T-helper 2 cell treated with Interferon-gamma antibody and Interleukin-4, amounts not matched to agents 100 ng/mL and 5 ng/mL, for 36 hours (primary cell): Measurements from ENCODE around the gene MEGF11. TPM values are rescaled to one million over a fixed set of nuclear protein-coding genes. Genes with fewer than 3 reads are reported as not detected.

Experiments
- intact Hi-C: fragments of 100-400 bp; cut with micrococcal nuclease; formaldehyde crosslinking; loops from one replicate; pipeline ENCODE4 v1.15.1; 2023
- total RNA-seq: library from RNA; stranded (reverse); gene quantifications from 2 replicates; pipeline ENCODE4 v1.2.3, GENCODE V29; 2022

The MEGF11 gene
- total RNA-seq, 1 donor from 2014 or later: 0.23 TPM

DNA sequence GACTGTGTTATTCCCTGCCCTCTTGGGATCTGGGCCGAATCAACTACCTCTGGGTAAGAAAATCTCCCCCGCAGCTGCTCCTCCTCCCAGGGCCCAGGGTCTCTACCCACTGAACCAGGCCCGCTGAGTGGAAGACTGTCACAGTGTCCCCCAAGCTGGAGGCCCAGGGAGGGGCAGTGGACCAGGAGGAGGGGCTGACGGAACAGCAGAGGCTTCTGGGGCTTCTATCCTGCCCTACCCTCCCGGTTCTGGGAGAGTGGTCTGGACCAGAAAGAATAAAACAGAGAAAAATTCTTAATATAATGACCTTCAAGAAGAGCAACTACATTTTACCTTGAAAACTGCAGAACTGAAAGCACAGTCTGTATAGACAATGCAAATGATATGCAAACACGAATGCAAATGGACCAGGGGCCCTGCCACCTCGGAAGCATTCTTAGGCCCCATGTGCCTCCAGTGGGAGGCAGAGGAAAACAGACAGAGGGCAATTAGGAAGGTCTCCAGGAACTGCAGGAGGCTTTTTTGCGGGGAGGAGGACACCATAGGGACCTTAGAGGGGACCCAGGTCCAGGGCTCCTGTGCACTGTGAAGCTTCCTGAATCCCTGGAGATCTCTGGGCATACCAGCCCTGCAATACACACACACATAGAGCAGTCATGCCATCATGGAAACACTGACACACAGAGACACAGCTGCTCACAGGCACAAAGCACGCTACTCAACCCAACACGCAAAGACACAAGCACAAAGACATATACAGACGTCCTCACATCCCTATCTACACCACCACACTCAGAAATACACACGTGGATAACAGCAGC lies 12.3 kb downstream of the MEGF11 start:
- intact Hi-C loops: no loop called here

- intact Hi-C loops: no loop called here
Measured at GRCh38 chr15:66240240-66240794, 13.2 kb downstream of the MEGF11 start.

GRCh38 chr15:66239514-66239913 lies 14.0 kb downstream of the MEGF11 start:
- intact Hi-C loops: no loop called here

GRCh38 chr15:66238318-66238717 lies 15.2 kb downstream of the MEGF11 start:
- intact Hi-C loops: no loop called here

- intact Hi-C loops: no loop called here
Measured at GRCh38 chr15:66237513-66238235, 15.9 kb downstream of the MEGF11 start.

- intact Hi-C loops: no loop called here
Measured at GRCh38 chr15:66236806-66237375, 16.7 kb downstream of the MEGF11 start.

DNA sequence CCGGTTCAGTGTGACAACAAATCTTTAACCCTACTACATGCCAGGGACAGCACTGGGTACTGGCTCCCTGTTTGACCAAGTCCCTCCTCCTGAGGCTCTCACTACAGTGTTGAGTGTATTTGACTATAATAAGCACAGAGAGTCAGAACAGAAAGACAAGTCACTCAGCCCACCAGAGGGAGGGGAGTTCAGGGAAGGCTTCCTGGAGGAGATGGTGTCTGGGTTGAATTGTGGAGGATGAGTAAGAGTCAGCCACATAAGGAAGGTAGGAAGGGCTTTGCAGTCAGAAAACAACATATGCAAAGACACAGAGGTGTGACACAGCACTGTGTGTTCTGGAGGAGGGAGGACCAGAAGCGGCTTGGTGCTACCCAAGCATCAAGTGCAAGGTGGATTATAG lies 17.7 kb downstream of the MEGF11 start:
- intact Hi-C loops: no loop called here

GRCh38 chr15:66234798-66235197 lies 18.8 kb downstream of the MEGF11 start:
- intact Hi-C loops: no loop called here

GRCh38 chr15:66233487-66234415 lies 19.8 kb downstream of the MEGF11 start:
- intact Hi-C loops: no loop called here

DNA sequence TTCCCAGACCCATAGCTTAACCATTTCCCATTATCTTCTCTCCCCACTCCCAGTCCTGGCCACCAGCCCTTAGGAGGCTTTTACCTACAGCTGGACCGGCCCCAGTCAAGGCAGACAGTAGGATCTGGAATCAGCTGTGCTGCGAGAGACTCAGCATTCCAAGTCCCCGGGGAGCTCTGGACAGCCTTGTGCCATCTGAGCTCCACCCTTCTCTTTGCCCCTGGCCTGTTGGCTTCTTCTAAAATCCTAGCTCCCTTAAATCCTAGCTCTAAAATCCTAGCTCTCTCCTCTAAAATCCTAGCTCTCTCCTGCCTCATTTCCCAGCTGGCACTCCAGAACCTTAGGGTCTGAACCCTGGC lies 21.3 kb downstream of the MEGF11 start:
- intact Hi-C loops: no loop called here

GRCh38 chr15:66231394-66232266 lies 21.9 kb downstream of the MEGF11 start:
- intact Hi-C loops: no loop called here

GRCh38 chr15:66229790-66230465 lies 23.6 kb downstream of the MEGF11 start:
- intact Hi-C loops: no loop called here

DNA sequence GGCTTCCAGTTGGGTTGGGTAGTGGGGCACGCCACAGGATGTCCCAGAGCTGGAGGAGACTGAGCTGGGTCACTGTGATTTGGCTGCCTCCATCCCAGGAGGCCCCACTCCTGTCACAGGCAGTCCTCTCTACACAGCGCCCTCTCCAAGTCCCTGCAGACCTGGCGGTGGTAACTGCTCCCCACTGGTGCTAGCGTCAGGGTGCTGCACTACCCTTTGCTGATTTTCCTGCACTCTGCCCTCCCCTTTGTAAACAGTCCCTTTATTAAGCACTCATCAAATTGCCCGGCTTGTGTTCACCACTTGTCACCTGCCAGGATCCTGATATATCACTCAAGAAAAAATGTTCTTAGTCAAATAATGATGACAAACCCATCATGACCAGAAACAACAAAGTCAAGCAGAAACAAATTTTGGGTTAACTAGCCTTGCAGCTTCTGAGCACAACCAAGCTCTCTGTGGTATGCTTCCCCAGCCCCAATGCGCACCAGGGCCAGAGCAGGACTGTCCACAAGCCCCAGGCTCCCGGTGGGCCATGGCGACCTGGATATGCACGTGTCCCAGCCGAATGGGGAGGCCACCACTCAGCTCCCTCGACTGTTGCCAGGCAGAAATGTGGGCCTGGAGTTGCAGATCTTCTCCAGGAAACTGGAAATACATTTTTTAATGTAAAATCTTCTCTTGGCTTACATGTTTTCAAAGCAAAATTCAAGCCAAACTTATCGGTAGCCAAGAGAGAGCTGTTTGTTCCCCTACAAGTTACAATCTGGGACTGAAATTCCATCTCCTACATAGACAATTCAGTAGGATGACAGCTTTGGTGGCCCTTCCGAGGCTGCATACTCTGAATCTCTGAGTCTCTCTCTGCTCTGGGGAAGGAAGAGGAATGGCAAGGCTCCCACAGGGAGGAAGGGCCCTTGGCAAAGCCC lies 24.5 kb downstream of the MEGF11 start:
- intact Hi-C loops: no loop called here

- intact Hi-C loops: no loop called here
Measured at GRCh38 chr15:66226736-66227135, 26.8 kb downstream of the MEGF11 start.

GRCh38 chr15:66225656-66226274 lies 27.8 kb downstream of the MEGF11 start:
- intact Hi-C loops: no loop called here

DNA sequence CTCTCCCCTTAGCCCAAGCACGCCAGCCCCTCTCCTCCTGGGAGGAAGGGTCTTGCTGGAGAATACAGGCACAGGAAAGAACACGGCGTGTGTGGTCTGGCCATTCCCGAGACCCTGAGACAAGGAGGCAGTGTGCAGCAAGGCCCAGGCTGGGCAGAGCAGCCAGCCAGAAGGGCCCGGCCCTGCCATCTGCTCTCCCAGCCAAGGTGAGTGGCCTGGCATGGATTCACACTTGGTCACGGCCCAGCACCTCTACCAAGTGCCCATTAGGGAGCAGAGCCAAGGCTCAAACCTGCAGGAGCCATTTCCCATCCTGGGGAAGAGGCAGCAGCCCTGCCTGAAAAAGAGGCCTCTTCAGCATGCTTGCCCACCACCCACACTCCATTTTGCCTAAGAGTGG lies 28.6 kb downstream of the MEGF11 start:
- intact Hi-C loops: no loop called here

- intact Hi-C loops: no loop called here
Measured at GRCh38 chr15:66222273-66223198, 31.0 kb downstream of the MEGF11 start.
